ENCODE data around the gene BANP.
"Not testable (repeated sequence)": the region's sequence is repeated elsewhere in the genome, so short reads cannot be mapped to it uniquely, and the experiment has no call there.

Gene BANP

DNA sequence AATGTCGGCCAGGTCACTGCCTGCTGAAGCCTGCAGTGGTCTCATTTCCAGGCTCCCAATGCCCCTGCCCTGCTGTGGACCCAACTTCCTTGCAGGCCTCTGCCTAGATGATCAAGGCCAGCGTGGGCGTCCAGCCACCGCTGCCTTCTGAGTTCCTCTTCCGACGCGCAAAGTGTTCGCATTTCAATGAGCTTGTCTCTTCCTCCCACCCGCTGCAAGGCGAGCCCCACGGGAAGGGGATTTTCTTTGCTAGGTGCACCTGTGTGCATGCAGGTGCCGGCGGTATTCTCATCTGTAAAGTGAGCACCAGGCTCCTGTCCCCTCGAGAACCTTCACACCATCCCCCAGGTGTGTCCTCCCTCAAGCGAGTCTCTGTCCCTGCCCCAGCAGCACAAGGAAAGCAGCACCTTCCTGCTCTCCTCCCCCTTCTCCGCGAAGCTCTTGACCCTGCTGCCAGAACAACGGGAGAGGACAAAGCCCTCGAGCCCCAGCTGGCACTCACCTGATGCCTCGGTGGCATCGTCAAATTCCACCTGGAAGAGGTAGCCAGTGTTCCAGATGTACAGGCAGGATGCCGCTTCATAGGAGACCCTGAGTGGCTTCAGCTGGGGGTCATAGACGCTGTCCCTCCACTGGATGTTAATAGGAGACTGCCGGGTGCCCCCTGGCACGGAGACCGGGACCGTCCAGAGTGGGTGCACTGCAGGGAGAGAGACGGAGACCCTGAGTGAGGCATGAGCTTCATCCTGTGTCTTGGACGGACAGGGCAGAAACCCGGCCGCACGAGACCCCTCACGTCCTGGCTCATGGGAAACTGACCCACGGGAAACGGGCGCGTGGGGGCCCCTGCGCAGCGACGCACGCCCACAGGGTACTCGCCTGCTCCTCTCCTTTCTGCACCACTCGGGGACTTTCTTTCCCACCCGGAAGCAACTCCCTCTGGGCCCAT lies 24.7 kb upstream of the BANP start:
- no peak for DNase-seq (ENCODE audit: low spot score)

- DNase-seq (ENCODE audit: low spot score) = no peak
These were observed 24.1 kb upstream of the BANP start for GRCh38 chr16:87927195-87927562.

GRCh38 chr16:87929986-87930385 lies 21.2 kb upstream of the BANP start:
- no peak for DNase-seq (ENCODE audit: low spot score)

DNA sequence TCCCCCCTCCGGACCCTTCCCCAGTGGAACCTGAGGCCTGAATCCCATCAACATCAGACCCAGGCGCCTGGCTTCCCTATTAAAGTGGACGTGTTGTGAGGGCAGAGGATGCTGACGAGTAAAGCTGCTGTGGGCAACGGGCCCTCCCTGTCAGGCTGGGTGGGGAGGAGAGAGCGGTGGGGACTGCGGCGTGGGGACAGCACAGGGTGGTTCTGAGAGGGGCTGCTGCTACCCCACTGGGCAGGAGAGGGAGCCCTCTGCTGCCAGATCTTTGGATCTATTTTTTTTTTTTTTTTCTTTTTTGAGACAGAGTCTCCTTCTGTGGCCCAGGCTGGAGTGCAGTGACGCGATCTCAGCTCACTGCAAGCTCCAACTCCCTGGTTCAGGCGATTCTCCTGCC lies 20.8 kb upstream of the BANP start:
- DNase-seq (ENCODE audit: low spot score) = peak; percentile 60

DNA sequence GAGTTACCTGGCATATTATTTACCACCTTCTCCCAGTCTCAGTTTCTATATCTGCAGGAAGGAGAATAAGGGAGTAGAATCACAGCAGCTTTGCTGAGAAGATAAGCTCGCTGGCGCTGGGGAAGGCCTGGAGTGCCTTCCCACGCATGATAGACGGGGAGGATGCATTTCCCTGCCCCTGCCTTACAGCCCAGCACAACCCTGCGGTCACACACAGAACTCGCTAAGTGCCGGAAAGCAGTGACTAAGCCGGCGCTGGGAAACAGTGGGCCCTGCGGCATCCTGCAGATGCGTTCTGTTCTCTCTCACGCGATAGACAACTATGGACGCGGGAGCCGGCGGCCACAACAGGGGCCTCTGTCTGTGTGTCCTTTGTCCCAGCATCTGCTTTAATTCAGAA lies 19.7 kb upstream of the BANP start:
- no peak for DNase-seq (ENCODE audit: low spot score)

DNA sequence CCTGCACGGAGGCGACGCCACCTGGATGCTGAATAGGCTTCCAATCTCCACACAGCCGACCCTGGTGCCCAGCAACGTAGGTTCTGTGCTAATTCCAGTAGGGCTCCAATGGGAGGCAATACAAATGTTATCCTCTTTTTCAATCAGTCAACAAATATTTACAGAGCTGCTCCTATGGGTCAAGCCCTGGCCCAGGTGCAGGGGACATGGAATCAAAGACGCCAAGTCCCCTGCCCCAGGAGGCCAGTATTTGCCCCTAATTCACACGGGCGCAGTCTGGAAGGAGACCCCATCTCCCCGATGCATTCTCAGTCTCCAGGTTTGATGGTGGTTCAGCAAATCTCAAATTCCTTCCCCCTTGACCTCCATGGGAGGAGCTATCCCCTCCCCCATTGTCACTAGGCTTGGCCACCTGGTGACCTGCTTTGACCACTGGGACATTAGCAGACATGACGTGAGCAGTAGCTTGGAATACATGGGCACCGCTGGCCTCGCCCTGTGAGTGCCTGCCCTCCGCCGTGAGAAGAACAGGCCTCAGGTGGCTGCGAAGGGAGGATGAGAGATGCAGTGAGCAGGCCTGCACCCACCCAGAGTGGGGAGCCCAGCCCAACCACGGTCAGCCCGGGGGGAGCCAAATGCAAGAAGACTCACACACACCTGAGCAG lies 18.6 kb upstream of the BANP start:
- DNase-seq (ENCODE audit: low spot score) = not testable (repeated sequence)

DNA sequence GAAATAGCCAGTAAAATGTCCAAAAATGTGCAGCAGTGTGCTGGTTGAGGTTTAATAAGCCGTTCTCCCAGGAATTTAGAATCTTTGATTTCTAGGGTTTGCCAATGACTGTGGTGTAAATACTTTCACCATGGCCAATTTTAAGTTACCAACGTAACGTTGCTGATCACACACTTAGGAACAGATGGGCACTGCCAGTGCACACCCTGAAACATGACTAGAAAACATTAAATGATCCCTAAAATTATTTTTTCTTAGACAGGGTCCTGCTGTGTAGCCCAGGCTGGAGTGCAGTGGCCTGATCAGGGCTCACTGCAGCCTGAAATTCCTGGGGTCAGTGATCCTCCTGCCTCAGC lies 18.1 kb upstream of the BANP start:
- DNase-seq (ENCODE audit: low spot score) = no peak

GRCh38 chr16:87934752-87935425 lies 16.3 kb upstream of the BANP start:
- not testable (repeated sequence) for DNase-seq (ENCODE audit: low spot score)

GRCh38 chr16:87936016-87936374 lies 15.2 kb upstream of the BANP start:
- DNase-seq (ENCODE audit: low spot score) = not testable (repeated sequence)

GRCh38 chr16:87936375-87937230 lies 14.6 kb upstream of the BANP start, which contains the start of gene CA5A:
TSS of gene CA5A (minus strand) at chr16:87936529. CDS start at chr16:87936450, 79 bp downstream.
- no peak for DNase-seq (ENCODE audit: low spot score)

DNA sequence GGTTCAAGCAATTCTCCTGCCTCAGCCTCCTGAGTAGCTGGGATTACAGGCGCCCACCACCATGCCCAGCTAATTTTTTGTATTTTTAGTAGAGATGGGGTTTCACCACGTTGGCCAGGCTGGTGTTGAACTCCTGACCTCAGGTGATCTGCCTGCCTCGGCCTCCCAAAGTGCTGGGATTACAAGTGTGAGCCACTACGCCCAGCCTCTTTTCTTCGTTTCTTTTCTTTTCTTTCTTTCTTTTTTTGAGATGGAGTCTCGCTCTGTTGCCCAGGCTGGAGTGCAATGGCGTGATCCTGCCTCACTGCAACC lies 14.0 kb upstream of the BANP start:
- not testable (repeated sequence) for DNase-seq (ENCODE audit: low spot score)

- DNase-seq (ENCODE audit: low spot score) = no peak
These were observed 12.8 kb upstream of the BANP start for GRCh38 chr16:87938412-87938949.

GRCh38 chr16:87939562-87940423 lies 11.4 kb upstream of the BANP start:
- no peak for DNase-seq (ENCODE audit: low spot score)

DNA sequence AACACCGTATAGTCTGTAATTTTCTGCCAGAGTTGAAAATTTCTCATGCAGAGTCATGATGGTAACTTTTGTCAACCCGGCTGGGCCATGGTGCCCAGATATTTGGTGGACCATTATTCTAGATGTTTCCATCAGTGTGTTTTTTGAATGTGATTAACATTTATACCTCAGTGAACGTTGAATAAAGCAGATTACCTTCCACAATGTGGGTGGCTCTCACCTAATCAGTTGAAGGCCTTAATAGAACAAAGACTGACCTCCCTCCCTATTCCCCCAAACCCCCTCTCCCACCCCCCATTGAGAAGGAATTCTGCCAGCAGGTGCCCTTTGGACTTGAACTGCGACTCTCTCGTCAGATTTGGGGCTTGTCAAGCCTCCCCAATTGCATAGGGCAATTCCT lies 8.6 kb upstream of the BANP start:
- no peak for DNase-seq (ENCODE audit: low spot score)

DNA sequence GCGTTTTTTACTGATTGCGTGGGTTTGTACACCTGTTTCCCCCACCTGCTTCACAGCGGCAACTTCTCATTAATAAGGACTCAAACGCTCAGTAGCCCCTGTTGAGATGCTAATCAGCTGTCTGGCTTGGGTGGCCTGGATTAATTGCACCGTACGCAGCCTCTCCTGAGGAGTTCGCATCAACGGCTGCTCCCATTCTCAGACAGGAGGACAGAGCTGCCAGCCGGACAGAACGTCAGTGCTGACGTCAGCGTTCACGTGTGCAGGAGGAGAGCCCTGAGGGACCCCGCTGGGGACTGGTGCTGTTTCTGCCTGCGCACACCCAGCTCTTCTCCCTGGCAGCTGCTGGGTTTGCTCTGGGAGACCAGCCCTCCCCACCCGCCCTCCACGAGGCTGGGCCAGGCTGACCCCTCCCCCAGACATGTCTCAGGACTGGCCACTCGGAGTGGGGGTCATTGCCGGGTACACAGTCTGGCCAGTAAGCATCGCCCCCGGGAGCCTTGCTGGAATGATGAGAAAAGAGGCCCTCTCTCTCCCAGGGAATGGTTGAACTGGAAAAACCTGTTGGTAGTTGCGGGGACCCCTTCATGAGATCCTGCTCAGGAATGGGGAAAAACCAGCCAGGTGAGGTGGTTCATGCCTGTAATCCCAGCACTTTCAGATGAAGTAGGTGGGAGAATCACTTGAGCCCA lies 5.7 kb upstream of the BANP start:
- DNase-seq (ENCODE audit: low spot score) = peak; percentile 47

- DNase-seq (ENCODE audit: low spot score) = no peak
These were observed 4.5 kb upstream of the BANP start for GRCh38 chr16:87946596-87947347.

DNA sequence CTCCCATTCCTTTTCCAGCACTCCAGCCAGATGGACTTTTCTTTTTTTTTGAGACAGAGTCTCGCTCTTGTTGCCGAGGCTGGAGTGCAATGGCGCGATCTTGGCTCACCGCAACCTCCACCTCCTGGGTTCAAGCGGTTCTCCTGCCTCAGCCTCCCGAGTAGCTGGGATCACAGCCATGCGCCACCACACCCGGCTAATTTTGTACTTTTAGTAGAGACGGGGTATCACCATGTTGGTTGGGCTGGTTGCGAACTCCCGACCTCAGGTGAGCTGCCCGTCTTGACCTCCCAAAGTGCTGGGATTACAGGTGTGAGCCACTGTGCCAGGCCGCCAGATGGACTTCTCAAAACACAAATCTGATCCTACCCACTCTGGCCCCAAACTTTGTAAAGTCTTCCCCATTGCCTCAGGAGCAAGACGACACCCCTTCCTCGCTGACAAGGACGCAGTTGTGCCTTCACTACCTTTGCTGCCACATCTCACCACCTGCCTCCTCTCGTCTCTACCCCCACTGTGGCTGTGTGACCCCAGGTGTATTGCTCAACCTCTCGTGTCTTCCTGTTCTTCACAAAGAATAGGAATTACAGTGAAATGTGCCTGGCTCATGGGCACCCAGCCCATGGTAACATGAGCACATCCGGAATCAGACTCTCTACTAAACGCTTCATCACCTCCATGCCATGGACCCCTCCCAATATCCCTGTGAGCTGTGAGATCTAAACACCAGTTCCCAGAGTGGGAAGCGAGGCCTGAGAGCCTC lies 3.7 kb upstream of the BANP start:
- DNase-seq (ENCODE audit: low spot score) = no peak

GRCh38 chr16:87948119-87948545 lies 3.1 kb upstream of the BANP start:
- DNase-seq (ENCODE audit: low spot score) = no peak

DNA sequence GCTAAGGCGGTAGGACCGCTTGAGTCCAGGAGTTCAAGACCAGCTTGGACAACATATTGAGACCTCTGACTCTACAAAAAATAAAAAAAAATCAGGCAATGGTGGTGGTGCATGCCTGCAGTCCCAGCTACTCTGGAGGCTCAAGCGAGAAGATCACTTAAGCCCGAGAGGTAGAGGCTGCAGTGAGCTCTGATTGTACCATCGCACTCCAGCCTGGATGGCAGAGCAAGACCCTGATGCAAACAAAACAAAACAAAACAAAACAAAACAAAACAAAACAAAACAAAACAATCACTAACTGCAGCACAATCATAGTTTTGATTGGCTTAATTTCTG lies 2.5 kb upstream of the BANP start:
- DNase-seq (ENCODE audit: low spot score) = no peak
